HS-5 (cell line): ENCODE data around the gene FOLR1.
"Not testable (repeated sequence)": the region's sequence is repeated elsewhere in the genome, so short reads cannot be mapped to it uniquely, and the experiment has no call there.

Experiments
- DNase-seq: peaks from one replicate; pipeline ENCODE4 v3.0.0-alpha.2; 2012; ENCODE audit warnings: low read depth

The FOLR1 gene

DNA sequence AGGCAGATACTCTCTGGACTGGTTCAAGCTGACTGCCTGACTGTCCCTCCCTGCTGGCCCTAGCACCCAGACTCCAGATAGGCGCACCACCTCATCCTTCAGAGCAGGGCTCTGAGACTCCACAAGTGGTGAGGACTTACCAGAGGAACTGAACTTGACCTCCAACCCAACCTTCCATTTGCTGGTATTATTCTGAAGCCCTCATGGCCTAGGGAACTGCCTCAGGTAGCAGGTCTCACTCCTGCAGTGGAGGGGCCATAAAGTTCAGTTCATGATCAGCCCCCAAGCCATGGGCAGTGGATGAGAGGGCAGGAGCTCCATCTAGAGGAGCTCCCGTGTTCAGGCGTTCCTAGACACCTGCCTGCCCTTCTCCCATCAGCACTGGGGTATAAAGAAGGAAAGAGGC is 10.4 kb upstream of the FOLR1 start:
- not testable (repeated sequence) for DNase-seq

DNA sequence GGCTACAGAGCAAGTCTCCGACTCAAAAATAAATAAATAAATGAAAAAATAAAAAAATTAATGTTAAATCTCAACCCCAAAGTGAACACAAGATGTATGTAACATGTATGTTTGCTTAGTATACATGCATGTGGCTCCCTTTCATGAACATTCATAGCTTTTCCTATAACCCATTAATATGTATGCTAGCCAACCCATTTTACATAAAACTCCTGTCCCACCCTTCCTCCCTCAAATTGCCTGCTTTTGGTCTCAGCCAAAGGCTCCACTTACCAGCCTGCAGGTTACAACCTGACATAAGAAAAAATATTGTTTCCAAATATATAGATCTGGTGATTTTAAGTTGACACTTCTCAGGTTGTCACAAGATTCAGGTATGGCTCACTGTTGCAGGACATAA is 3.7 kb upstream of the FOLR1 start:
- DNase-seq: no peak

- no peak for DNase-seq
These were observed 2.3 kb upstream of the FOLR1 start for GRCh38 chr11:72189455-72190250.

DNA sequence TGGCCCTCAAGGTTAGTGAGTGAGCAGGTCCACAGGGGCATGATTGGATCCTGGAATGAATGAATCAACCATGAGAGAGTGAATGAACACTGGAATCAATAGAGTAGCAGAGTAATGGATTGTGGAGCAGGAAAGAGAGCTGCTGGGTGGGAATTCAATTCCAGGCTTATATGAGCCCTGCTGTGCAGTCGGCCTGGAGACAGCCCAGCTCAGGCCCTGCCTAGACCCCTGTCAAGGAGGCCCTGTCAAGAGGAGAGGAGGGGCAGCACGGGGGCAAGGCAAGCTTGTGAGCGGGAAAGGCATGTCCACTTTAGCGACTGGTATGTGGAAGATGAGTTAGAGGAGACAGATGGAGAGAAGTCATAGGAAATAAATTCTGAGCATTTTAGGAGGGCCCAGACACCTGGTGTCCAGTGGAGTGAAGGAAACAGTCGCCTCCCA is 1.3 kb upstream of the FOLR1 start:
- no peak for DNase-seq

- no peak for DNase-seq
These were observed 3.8 kb downstream of the FOLR1 start for GRCh38 chr11:72195518-72196270.

DNA sequence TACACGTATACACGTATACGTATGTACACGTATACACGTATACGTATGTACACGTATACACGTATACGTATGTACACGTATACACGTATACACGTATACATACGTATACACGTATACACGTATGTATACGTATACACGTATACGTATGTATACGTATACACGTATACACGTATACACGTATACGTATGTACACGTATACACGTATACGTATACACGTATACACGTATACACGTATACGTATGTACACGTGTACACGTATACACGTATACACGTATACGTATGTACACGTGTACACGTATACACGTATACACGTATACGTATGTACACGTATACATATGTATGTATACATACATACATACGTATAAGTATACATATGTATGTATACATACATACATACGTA is 9.5 kb downstream of the FOLR1 start:
- not testable (repeated sequence) for DNase-seq

DNA sequence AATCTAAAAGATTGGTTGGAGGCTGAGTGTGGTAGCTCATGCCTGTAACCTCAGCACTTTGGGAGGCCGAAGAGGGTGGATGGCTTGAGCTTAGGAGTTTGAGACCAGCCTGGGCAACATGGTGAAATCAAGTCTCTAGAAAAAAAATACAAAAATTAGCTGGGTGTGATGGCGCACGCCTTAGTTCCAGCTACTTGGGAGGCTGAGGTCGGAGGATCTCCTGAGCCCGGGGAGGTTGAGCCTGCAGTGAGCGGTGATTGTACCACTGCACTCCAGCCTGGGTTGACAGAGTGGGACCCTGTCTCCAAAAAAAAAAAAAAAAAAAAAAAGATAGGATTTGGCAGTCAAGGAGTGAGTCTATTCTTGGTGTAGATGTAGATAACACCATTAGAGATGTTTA is 10.6 kb downstream of the FOLR1 start:
- DNase-seq: no peak

GRCh38 chr11:72203163-72203562 is 11.2 kb downstream of the FOLR1 start:
- DNase-seq: no peak

DNA sequence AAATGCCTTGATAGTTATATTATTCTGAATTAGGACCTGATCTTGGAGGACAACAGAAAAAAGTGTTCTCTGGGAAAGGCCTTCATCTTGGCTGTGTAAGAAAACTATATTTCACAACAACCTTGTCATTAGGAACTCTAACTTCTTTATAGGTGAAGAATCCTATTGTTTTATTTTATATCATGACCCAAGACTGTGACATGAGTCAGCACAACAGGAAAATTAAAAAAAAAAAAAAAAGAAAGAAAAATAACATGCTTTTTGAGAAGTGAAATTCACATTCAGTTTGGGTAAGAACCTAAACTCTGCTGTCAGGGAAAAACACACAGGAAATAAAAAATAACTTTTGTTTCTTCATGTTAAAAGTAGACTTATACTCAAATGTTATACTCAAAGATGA is 12.9 kb downstream of the FOLR1 start:
- DNase-seq: no peak

- DNase-seq: not testable (repeated sequence)
These were observed 14.9 kb downstream of the FOLR1 start for GRCh38 chr11:72206794-72207193.

DNA sequence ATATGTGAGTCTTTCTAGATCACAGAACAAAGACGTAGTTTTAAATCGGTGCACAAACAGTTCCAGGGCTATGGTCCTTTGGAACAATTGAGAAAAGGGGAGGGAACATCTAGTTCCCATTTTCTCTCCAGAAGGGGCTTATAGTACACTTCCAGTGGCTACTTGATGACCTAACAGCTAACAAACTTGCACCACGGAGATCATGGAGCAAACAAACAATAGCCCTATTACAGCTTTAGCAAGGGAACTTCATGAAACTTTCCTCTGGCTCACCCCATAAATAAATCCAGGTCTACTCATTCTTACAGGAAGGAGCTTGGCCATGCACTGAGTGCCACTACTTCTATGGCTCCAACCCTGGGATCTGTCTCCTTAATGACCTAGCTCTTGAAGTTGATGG is 16.3 kb downstream of the FOLR1 start:
- DNase-seq: no peak

- no peak for DNase-seq
These were observed 17.2 kb downstream of the FOLR1 start for GRCh38 chr11:72209101-72209500.

GRCh38 chr11:72216638-72217037 is 24.7 kb downstream of the FOLR1 start, which contains the start of gene FOLR2:
TSS of gene FOLR2 (plus strand) at chr11:72216794. CDS start at chr11:72218585, 1,791 bp downstream.
- DNase-seq: no peak

DNA sequence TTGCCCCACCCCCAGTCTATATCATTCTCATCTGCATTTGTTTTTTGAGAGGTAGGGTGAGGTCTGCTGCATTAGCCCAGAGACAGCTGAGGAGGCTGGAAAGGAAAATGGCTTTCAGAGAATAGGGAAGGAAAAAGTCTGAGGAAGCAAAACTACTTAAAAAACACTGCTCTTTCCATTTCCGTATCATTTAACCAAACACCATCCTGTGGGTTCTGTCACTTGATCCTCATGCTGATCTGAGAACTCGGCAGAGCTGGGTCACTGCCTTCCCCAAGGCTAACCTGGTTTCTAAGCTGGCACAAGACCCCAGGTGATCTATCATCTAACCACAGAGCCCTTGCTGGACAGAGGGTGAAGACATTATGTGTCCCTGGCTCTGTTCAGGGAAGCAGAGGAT is 25.9 kb downstream of the FOLR1 start:
- DNase-seq: no peak

- DNase-seq: no peak
These were observed 26.4 kb downstream of the FOLR1 start for GRCh38 chr11:72218251-72218745.

DNA sequence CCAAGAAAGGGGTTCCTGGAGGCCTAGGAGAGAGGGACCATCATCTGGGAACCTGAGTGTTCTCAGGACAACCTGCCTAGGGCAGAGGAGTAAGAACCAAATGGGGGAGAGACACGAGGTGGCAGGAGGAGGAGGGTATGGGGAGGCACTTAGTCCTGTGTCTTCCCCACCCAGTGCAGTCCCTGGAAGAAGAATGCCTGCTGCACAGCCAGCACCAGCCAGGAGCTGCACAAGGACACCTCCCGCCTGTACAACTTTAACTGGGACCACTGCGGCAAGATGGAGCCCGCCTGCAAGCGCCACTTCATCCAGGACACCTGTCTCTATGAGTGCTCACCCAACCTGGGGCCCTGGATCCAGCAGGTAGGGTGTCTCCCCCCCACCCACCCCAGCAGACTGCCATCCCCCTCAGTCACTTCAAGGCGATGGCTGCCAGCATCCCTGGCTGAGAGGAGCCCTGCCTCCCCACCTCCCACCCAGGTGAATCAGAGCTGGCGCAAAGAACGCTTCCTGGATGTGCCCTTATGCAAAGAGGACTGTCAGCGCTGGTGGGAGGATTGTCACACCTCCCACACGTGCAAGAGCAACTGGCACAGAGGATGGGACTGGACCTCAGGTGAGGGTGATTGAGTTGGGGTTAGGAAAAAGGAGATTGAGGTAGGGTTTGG is 28.9 kb downstream of the FOLR1 start:
- no peak for DNase-seq

DNA sequence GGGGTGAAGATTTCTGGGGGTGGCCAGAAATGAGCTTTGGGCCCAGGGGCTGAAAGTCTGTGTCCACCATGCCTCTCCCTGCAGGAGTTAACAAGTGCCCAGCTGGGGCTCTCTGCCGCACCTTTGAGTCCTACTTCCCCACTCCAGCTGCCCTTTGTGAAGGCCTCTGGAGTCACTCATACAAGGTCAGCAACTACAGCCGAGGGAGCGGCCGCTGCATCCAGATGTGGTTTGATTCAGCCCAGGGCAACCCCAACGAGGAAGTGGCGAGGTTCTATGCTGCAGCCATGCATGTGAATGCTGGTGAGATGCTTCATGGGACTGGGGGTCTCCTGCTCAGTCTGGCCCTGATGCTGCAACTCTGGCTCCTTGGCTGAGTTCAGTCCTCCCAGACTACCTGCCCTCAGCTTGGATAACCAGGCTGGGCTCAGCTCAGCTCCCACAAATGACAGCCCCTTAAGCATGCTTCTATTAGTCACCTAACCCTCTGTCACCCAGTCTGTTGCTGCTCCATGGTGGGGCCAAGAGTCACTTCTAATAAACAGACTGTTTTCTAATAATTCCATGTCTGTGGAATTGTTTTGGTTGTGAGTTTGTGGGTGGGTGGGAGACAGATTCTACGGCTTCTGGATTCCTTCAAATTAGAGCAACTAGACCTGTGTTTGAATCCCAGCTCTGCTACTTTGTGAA is 29.6 kb downstream of the FOLR1 start:
- no peak for DNase-seq

- no peak for DNase-seq
These were observed 30.4 kb downstream of the FOLR1 start for GRCh38 chr11:72222106-72222891.

DNA sequence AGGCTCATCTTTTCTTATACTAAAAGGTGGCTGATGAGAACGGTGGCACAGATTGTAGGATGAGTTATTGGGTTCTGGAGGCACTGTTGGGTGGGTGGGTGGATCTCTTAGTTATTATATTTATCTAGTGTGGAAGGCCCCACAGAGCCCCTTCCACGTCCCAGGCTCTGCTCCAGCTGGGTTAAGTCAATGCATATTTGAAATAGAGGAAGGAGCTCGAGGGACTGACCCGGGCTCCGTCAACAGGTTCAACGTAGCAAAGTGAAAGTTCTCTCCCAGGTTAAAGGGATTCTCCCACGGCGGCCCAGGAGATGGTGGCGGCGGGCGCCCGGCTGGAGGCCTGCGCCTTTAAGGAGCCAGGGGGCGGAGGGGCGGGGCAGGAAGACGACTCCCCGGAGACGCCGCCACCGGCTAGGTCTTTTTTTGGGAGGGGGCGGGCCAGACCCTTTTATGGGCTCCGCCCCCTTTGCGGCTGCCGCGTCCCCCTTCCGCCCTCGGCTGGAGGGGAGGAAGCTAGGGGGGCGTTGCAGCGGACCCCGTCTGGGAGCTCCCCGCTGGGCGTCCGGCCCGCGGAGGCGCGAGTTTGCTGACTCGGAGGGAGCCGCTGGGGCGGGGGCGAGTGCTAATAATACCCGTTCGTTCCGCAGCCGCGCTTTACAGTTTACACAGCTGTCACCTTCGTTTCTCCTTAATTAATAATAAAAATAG is 31.1 kb downstream of the FOLR1 start:
- DNase-seq: peak; percentile 56
